Skeletal muscle satellite cell (primary cell): ENCODE measurements around the gene KANK2.

ENCODE experiments used
- H3K27me3 ChIP-seq: 2 replicates; pipeline ENCODE4 v1.7.0; 2013; ENCODE audit warnings: low read length; ENCODE audit not compliant: control insufficient read depth, insufficient read depth
- H3K36me3 ChIP-seq: 2 replicates; pipeline ENCODE4 v1.7.0; 2013; ENCODE audit warnings: mild to moderate bottlenecking, control low read depth, low read length; ENCODE audit not compliant: insufficient read depth
- H3K4me1 ChIP-seq: 2 replicates; pipeline ENCODE4 v1.7.0; 2013; ENCODE audit warnings: low read length; ENCODE audit not compliant: control insufficient read depth, insufficient read depth
- H3K4me2 ChIP-seq: 2 replicates; pipeline ENCODE4 v1.7.0; 2013; ENCODE audit warnings: mild to moderate bottlenecking, low read length
- H3K4me3 ChIP-seq: 2 replicates; pipeline ENCODE4 v1.7.0; 2013; ENCODE audit warnings: low read length
- H3K9ac ChIP-seq: 2 replicates; pipeline ENCODE4 v1.7.0; 2013; ENCODE audit warnings: mild to moderate bottlenecking, low read depth, low read length, moderate library complexity
- H3K9me3 ChIP-seq: replicated peaks from 2 replicates; pipeline ENCODE4 v1.7.0; 2013; ENCODE audit warnings: mild to moderate bottlenecking, control low read depth, low read length

Gene KANK2

DNA sequence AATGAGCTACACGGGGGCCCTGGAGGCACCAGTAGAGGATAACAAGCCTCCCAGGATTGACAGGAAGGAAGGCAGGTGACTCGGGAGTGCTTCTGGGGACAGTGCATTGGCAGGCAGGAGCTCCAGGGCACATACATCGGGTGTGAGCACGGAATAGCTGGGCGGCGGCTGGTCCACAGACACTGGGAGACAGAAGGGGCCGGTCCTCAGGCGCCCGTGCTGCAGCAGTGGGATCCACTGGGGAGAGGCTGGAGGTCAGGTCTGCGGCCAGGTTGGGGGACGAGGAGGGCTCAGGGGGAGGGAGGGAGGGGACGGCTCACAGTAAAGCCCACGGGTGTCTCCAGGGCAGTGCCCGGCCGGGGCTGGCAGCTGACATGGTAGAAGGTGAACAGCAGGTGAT is 40.0 kb upstream of the KANK2 start:
- Histone ChIP-seq H3K27me3 (no peaks in the 10 kb centered on the region), H3K4me3 (no peak overlapping the region), H3K9me3 (no peaks in the 10 kb centered on the region), H3K4me2 (no peak overlapping the region), H3K9ac (no peak overlapping the region), H3K36me3 (peaks cover 25% of the 10 kb centered on the region), H3K4me1 (no peaks in the 10 kb centered on the region)

- no peaks in the 10 kb centered on the region for H3K4me1 ChIP-seq
- H3K9me3 ChIP-seq: no peaks in the 10 kb centered on the region
- peaks cover 29% of the 10 kb centered on the region for H3K36me3 ChIP-seq
- no peak overlapping the region for H3K4me3 ChIP-seq
- H3K27me3 ChIP-seq: no peaks in the 10 kb centered on the region
- H3K4me2 ChIP-seq: no peak overlapping the region
- no peak overlapping the region for H3K9ac ChIP-seq
These were observed 39.3 kb upstream of the KANK2 start for GRCh38 chr19:11236324-11237301.

DNA sequence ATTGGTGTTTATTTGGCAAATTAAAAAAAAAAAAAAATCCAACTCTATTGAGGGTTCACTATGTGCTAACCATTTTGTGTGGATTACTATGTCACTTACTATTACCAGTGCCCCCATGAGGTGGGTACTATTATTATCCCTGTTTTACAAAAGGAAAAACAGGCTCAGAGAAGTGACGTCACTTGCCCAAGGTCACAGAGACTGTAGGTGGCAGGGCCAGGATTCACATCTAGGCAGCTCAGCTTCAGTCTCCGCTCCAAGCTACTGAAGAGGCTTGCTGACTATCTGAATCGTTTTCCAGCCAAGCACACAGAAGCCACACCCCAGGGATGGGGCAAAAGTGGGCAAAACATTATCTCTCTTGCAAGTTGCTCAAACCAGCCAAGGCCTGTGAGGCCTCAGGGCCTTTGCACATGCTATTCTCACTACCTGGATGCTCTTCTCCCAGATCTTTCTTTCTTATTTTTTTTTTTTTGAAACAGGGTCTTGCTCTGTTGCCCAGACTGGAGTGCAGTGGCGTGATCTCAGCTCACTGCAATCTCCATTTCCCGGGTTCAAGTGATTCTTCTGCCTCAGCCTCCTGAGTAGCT is 37.2 kb upstream of the KANK2 start:
- H3K4me1 ChIP-seq: no peaks in the 10 kb centered on the region
- no peaks in the 10 kb centered on the region for H3K27me3 ChIP-seq
- H3K9ac ChIP-seq: no peak overlapping the region
- no peak overlapping the region for H3K4me3 ChIP-seq
- no peak overlapping the region for H3K4me2 ChIP-seq
- peaks cover 29% of the 10 kb centered on the region for H3K36me3 ChIP-seq
- H3K9me3 ChIP-seq: no peaks in the 10 kb centered on the region

- H3K36me3 ChIP-seq: peaks cover 19% of the 10 kb centered on the region
- no peaks in the 10 kb centered on the region for H3K4me1 ChIP-seq
- no peaks in the 10 kb centered on the region for H3K27me3 ChIP-seq
- no peaks in the 10 kb centered on the region for H3K9me3 ChIP-seq
- H3K9ac ChIP-seq: no peak overlapping the region
- H3K4me3 ChIP-seq: no peak overlapping the region
- H3K4me2 ChIP-seq: no peak overlapping the region
These were observed 35.7 kb upstream of the KANK2 start for GRCh38 chr19:11233073-11233472.

DNA sequence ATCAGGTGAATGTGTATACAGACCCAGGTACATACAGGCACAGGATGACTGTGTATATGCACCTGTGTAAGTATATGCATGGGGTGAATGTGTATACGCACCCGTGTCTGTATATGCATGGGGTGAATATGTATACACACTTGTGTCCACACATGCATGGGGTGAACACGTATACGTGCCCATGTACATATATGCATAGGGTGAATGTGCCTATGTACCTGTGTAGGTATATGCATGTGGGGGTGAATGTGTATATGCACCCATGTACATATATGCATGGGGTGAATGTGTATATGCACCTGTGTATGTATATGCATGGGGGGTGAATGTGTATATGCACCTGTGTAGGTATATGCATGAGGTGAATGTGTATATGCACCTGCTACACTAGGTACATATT is 35.2 kb upstream of the KANK2 start:
- H3K9me3 ChIP-seq: no peaks in the 10 kb centered on the region
- H3K36me3 ChIP-seq: peaks cover 18% of the 10 kb centered on the region
- no peaks in the 10 kb centered on the region for H3K4me1 ChIP-seq

DNA sequence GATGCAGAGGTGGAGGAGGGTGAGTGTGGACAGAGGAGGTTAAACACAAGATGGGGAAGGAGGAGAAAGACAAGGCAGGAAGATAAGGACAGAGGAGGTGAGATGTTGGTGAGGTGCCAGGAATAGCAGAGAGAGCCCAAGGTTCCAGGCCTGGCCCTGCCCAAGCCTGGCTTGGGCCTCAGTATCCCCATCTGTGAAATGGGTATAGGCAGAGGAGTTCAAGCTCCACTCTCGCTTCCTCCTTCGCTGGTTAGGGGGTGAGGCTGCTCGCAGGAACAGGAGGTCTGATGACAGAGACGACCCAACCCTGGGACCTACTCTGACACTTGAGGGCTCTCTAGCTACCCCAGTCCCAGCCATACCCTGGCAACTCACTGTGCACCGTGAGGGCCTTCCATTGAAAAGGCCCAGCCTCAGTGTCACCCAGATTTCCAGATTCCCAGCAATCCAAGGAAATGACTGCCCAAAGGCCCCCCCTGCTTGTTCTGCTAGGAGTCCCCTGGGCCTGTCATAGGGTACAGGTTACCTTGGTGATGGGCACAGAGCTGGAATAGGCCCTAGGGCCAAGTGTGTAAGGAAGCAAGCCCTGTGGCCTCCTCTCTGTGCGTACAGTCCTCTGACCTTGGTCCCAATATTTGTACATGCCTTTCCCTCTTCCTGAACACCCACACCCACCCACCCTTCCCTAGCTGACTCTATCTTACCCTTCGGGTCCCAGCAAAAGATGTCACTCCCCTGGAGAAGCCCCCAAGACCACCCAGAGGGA is 33.5 kb upstream of the KANK2 start:
- H3K4me2 ChIP-seq: no peak overlapping the region
- no peak overlapping the region for H3K4me3 ChIP-seq
- no peaks in the 10 kb centered on the region for H3K4me1 ChIP-seq
- H3K27me3 ChIP-seq: no peaks in the 10 kb centered on the region
- no peak overlapping the region for H3K9ac ChIP-seq
- peaks cover 27% of the 10 kb centered on the region for H3K36me3 ChIP-seq
- no peaks in the 10 kb centered on the region for H3K9me3 ChIP-seq

More for the DNA sequence above, 35.2 kb upstream of the KANK2 start:
- Histone ChIP-seq H3K4me3 (no peak overlapping the region), H3K4me2 (no peak overlapping the region), H3K9ac (no peak overlapping the region), H3K27me3 (no peaks in the 10 kb centered on the region)

GRCh38 chr19:11227195-11227886 is 30.0 kb upstream of the KANK2 start:
- Histone ChIP-seq H3K36me3 (peaks cover 26% of the 10 kb centered on the region), H3K4me2 (no peak overlapping the region), H3K4me3 (no peak overlapping the region), H3K27me3 (no peaks in the 10 kb centered on the region), H3K4me1 (no peaks in the 10 kb centered on the region), H3K9me3 (no peaks in the 10 kb centered on the region), H3K9ac (no peak overlapping the region)

- no peak overlapping the region for H3K4me2 ChIP-seq
- H3K9me3 ChIP-seq: peaks cover 3% of the 10 kb centered on the region
- no peaks in the 10 kb centered on the region for H3K27me3 ChIP-seq
- H3K4me1 ChIP-seq: no peaks in the 10 kb centered on the region
- no peak overlapping the region for H3K9ac ChIP-seq
- peaks cover 26% of the 10 kb centered on the region for H3K36me3 ChIP-seq
- H3K4me3 ChIP-seq: no peak overlapping the region
These were observed 29.4 kb upstream of the KANK2 start for GRCh38 chr19:11226716-11227166.

DNA sequence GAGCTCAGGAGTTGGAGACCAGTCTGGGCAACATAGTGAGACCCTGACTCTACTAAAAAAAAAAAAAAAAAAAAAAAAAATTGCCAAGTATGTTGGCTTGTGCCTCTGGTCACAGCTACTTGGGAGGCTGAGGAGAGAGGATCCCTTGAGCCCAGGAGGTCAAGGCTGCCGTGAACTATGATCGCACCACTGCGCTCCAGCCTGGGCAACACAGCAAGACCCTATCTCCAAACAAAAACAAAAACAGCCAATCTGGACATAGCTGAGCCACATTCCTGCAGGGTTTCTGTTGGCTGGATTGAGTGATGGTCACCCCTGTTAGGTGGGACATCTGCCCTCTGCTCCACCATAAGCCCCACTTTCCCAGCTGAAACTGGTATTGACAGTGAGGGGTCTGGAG is 28.5 kb upstream of the KANK2 start:
- Histone ChIP-seq H3K4me2 (no peak overlapping the region), H3K27me3 (no peaks in the 10 kb centered on the region), H3K36me3 (peaks cover 34% of the 10 kb centered on the region), H3K4me1 (no peaks in the 10 kb centered on the region), H3K9ac (no peak overlapping the region), H3K4me3 (no peak overlapping the region), H3K9me3 (peaks cover 9% of the 10 kb centered on the region)

GRCh38 chr19:11225172-11225571 is 27.8 kb upstream of the KANK2 start:
- Histone ChIP-seq H3K27me3 (no peaks in the 10 kb centered on the region), H3K9me3 (peaks cover 9% of the 10 kb centered on the region), H3K9ac (no peak overlapping the region), H3K4me1 (no peaks in the 10 kb centered on the region), H3K4me3 (no peak overlapping the region), H3K4me2 (no peak overlapping the region), H3K36me3 (peaks cover 34% of the 10 kb centered on the region)

- Histone ChIP-seq H3K4me3 (no peak overlapping the region), H3K9me3 (peaks cover 9% of the 10 kb centered on the region), H3K4me2 (no peak overlapping the region), H3K9ac (no peak overlapping the region), H3K36me3 (peaks cover 34% of the 10 kb centered on the region), H3K4me1 (no peaks in the 10 kb centered on the region), H3K27me3 (no peaks in the 10 kb centered on the region)
These were observed 27.1 kb upstream of the KANK2 start for GRCh38 chr19:11224429-11224828.
